HG03066 (cell line): ENCODE data around the gene FRYL.
"Not testable (repeated sequence)": the region's sequence is repeated elsewhere in the genome, so short reads cannot be mapped to it uniquely, and the experiment has no call there.

Source experiments
- ATAC-seq: cut with Tn5 transposase; IDR thresholded peaks from one replicate; pipeline ENCODE4 v1.9.1; 2021; ENCODE audit warnings: low read depth; ENCODE audit not compliant: unreplicated experiment

Gene FRYL

DNA sequence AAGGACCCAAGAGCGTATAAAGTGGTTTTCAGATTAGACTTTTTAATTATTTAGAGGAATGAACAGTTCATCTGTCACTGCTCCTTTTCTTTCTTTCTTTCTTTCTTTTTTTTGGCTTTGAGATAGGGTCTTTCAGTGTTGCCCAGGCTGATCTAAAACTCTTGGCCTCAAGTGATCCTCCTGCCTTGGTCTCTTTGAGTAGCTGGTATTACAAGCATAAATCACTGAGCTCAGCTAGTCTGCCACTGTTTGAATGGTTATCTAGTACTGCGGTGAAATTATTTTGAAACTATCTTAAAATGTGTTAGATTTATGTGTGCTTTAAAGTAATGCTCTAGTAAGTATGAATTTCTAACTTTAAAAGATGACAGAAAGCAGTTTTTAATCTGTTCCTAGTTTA lies 6.5 kb upstream of the FRYL start:
- ATAC-seq, result no peak

DNA sequence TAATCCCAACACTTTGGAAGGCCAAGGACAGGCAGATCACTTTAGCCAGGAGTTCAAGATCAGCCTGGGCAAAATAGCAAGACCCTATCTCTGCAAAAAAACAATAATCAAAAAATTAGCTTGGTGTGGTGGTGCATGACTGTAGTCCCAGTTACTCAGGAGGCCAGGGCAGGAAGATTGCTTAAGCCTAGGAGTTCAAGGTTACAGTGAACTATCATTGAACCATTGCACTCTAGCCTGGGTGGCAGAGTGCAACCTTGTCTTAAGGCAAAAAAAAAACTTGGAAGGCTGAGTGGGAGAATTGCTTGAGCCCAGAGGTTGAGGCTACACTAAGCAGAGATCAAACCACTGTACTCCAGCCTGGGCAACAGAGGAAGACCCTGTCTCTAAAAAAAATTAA lies 5.2 kb upstream of the FRYL start:
- no peak for ATAC-seq

- no peak for ATAC-seq
Measured at GRCh38 chr4:48781968-48782367, 1.9 kb upstream of the FRYL start.

- no peak for ATAC-seq
Measured at GRCh38 chr4:48780865-48781214, 761 bp upstream of the FRYL start.

DNA sequence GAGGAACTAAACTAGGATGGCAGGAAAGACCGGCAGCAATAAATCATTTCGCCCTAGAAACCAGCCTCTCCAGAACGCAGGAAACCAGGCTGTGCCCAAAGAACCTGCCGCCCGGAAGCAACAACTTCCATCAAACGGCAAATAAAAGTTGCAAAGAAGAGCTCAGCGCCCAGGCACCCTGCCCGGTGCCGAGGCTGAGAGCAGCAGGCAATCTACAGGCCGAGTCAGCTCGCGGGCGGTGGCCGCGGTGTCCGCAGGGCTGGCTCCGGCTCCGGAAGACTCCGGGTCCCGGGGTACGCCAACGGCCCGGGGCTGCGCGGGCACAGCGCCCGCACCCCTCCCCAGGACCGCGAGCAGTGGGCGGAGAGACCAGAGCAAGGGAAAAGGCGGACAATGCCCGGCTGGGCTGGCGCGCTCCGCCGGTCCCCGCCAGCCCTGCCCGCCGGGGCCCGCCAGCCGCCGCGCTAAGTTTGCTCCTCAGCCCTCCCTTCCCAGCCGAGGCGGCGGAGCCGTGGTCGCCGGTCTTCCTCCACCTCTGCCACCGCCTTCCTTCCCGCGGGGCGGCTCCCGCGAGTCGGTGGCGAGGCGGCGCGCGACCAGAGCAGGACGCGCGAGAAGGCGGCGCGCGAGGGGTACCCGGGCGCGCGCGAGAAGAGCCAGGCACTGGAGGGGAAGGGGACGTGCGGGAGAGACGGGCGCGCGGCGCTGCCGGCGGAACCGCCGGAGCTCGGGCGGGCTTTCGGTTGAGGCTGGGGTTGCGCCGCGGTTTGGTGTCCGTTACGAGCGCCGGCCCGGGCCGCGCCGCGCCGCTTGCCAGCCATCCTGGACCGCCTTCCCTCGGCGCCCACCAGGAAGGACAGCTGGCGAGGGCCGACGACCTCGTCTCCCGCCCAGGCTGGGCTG lies 733 bp downstream of the FRYL start:
- peak; percentile 36 for ATAC-seq

DNA sequence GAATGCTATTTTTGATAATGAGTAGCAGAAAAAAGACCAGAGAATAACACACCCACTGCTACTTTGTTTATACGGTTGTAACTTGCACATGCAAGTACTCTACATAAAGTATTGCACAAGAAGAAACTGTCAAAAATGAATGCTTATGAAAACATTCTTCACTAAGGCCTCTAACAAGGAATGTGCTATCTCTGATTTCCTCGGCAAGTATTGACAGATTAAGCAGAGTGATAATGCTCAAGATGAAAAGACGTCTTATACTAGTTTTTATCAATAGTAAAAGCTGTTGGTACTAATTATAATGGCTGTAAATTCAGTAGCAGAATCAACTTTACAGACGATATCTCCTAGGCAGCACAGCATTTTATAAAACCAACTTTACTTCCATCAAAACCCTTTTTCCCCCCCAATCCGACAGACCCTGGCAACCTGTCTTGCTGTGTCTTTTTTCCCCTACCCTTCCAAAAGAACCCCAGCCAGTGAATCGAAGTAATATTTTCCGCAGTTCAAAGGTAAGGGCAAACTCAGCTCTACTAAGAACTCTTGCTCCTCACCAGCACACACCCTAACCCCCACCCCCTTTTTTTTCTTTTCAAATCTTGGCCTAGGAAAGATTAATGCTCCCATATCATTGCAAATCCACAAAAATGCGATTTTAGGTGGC lies 1.5 kb downstream of the FRYL start:
- ATAC-seq, result no peak

GRCh38 chr4:48777739-48778138 lies 2.3 kb downstream of the FRYL start:
- ATAC-seq, result no peak

- ATAC-seq, result no peak
Measured at GRCh38 chr4:48774760-48775710, 5.0 kb downstream of the FRYL start.

GRCh38 chr4:48772556-48772955 lies 7.5 kb downstream of the FRYL start:
- ATAC-seq, result no peak

- ATAC-seq, result no peak
Measured at GRCh38 chr4:48767055-48767929, 12.8 kb downstream of the FRYL start.

GRCh38 chr4:48766131-48766792 lies 13.8 kb downstream of the FRYL start:
- ATAC-seq, result peak; percentile 59

- ATAC-seq, result no peak
Measured at GRCh38 chr4:48762408-48762807, 17.7 kb downstream of the FRYL start.

DNA sequence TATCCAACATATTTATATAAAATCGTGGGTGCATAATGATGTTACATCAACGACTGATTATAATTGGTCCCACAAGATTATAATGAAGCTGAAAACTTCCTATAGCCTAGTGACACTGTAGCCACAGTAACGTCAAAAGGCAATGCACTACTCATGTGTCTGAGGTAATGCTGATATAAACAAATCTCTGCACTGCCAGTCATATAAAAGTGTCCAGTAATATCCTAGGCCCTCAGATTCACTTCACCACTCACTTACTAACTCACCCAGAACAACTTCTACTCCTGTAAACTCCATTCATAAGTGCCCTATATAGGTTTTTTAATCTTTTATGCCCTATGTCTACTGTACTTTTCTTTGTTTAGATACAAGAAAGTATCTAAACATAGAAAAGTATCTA lies 18.8 kb downstream of the FRYL start:
- ATAC-seq, result no peak

GRCh38 chr4:48758703-48759102 lies 21.4 kb downstream of the FRYL start:
- not testable (repeated sequence) for ATAC-seq

DNA sequence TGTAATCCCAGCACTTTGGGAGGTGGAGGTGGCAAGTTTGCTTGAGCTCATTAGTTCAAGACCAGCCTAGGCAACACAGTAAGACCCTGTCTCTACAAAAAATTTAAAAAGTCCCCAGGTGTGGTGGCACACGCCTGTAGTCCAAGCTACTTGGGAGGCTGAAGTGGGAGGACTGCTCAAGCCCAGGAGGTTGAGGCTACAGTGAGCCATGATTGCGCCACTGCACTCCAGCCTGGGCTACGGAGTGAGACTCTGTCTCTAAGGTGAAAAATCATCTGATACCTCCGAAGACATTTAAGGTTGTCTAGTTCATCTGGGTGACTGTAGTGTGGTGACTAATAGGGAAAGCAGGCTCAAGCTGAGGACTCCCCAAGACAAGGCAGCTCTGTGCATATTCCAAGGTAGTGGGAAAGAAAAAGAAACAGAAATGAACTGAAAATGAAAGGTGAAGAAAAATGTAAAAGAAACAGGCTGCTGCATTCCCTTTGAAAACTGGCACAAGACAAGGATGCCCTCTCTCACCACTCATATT lies 23.3 kb downstream of the FRYL start:
- ATAC-seq, result no peak

GRCh38 chr4:48755281-48755680 lies 24.8 kb downstream of the FRYL start:
- no peak for ATAC-seq

- no peak for ATAC-seq
Measured at GRCh38 chr4:48753159-48753558, 26.9 kb downstream of the FRYL start.

- ATAC-seq, result no peak
Measured at GRCh38 chr4:48752726-48753125, 27.4 kb downstream of the FRYL start.

GRCh38 chr4:48752246-48752645 lies 27.8 kb downstream of the FRYL start:
- ATAC-seq, result no peak
